GM18519 (cell line): ENCODE measurements around the gene PIP5KL1.
A peak's percentile ranks its signal among the peaks of the same experiment; 100 is the strongest.

Experiments used
- ATAC-seq: cut with Tn5 transposase; IDR thresholded peaks from one replicate; pipeline ENCODE4 v1.9.1; 2021; ENCODE audit warnings: mild to moderate bottlenecking, moderate library complexity; ENCODE audit not compliant: unreplicated experiment, low FRiP score

The PIP5KL1 gene

DNA sequence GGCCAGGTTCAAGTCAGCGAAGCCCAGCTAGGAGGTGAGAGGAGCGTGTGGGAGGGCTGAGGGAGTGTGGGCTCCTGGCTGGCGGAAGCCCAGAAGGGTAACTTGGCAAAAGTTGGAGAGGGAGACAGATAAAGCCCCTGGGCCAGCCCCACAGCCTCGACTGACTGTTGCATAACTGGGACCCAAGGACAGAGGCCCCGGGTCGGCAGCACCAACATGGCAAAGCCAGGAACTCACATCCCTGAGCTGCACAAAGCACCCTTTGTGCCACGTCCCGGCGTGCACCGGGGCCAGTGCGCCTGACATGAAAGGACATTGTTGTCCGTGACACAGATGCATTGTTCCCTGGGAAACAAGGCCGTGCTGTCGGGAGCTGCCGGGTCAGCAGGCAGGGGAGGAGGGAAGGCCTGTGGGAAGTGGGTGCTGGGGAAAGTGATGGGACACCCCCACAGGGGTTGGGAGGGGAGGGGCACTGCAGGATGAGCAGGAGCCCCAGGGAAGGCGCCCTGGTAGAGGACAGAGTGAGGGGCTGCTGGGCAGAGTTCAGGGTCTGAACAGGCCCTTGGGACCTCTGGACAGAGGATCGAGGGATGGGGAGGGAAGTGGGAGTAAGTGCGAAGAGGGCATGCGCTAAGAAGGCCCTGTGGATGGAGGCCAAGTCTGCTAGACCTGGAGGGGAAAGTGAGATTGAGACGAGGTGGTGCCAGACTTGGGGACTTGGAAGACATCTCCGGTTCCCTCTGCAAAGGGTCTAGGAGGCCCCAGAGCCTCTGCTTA lies 20.1 kb upstream of the PIP5KL1 start:
- ATAC-seq: no peak

DNA sequence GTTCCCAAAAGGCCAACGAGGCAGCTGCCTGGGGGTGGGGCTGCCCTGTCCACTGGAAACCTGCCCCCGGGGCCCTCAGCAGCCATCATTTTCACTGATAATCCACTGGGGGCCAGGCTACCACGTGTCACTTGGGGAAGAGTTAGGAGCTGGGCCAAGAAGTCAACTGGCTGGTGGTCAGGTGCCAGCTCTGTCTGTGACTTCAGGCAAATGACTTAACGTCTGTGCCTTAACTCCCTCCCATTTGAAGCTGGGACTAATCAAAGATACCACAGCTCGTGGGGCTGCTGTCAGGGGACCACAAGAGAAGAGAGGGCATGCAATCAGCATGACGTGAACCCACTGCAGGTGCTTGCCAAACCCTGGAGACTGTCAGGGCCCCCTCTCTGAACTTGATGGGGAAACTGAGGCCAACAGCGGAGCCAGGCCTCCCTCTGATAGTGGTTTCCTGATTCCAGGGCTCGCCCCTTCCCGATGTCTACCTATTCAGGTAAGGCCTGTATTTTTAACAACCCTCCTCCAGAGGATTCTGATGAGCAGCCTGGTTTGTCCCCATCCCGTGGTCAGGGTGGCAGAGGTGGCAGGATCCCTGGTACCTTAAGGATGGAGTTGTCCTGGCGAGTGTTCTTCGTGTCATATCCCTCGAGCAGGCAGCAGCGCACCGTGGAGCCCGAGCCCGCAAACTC lies 19.4 kb upstream of the PIP5KL1 start:
- no peak for ATAC-seq

DNA sequence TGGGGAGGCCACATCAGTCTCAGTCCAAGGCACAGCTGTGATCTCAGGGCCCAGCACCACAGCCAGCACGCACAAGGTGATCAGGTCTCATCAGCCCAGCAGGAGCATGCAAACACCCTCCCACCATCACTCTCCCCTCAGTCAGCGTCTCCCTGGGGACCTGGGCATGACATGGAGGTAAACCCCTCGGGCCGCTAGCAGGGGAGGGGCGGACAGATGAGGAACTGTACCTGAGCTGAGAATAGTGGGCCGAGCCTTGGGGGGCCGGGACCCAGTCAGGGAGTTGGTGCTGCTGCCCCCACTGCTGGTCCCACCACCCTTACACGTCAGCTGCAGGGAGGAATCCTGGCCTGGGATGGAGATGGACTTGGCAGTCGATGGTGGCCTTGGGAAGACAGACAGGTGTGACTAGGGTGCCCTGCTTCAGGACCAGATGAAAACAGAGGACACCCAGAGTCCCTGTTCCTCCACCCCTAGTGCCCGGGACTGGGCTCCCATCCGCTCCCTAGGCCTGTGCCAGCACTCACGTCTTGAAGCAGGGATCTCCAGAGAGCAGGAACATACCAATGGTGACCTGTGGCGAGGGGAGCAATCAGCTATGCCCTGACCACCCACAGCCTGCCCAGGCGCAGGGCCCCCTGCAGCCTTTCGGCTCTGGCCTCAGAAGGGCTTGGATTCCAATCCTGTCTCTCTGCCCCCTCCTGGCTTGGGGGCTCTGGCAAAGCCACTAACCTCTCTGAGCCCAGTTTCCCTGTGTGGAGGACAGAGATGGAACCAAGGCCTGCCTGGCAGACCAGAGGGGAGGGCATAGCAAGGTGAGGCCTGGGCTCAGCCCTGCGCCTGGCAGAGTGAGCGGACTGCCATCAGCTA lies 17.5 kb upstream of the PIP5KL1 start:
- no peak for ATAC-seq

GRCh38 chr9:127946728-127947127 lies 16.2 kb upstream of the PIP5KL1 start:
- no peak for ATAC-seq

- ATAC-seq: no peak
These were observed 15.4 kb upstream of the PIP5KL1 start for GRCh38 chr9:127945942-127946341.

DNA sequence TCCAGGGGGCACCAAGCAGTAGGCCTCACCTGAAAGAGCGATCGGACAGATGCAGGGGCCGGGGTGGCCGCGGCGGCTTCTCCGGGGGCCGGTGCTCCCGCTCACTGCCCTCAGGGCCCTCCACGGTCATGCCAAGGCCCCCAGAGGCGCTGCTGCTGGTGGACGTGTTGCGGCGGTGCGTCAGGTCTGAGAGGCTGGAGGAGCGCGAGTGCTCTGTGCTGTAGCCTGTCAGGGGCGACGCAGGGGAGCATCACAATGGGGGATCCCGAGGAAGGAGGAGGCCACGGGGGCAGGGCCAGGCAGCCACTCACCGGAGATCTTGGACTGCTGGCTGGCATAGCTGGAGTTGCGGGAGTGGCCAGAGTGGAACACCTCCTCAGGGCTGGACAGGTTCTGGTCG lies 14.8 kb upstream of the PIP5KL1 start:
- no peak for ATAC-seq

- ATAC-seq: no peak
These were observed 14.1 kb upstream of the PIP5KL1 start for GRCh38 chr9:127944586-127945218.

DNA sequence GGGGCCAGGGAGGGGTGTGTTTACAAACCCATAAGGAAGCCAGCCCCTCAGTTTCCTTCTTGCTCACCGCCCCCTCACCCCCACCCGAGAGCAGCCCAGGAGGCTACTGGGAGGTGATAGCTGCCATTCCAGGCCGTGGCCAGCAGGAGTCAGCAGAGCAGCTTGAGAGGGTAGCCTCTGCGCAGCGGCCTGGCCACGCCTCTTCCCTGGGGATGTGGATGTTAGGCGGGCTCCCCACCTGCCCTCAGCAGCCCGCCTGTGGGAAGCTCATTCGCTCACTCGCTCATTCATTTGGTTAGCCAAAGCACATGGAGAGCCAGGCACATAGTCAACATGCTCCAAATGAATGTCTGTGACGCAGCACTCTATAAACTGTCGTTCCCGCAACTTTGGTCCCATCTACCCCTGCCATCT lies 13.2 kb upstream of the PIP5KL1 start:
- ATAC-seq: peak; percentile 41

DNA sequence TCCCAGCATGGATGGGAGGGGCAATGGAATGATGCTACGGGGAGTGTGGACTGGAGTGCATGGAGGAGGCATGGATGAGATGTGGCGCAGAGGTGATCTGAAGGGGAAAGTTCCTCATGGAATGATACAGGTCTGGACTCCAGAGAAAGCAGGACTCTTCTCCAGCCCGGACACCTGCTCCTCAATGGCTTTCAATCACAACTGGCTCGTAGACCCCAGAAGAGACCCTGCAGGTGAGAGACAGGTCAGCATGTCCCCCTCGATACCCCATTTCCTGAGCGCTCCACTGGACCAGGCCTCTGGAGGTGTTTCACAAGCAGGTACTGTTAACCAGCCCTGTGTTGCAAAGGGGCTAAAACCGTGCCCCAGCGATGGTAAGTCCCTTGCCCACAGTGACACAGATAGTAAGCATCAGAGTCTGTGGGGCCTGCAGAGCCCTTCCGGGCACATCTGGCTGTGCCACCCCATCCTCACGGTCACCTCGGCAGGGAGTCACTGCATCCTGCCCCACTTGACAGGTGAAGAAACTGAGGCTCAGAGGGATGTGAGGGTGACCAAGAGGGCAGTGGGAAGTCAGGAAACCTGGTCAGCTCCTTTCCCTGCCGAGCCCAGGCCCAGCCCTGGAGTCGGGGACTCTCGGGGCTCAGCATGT lies 12.6 kb upstream of the PIP5KL1 start:
- ATAC-seq: no peak

DNA sequence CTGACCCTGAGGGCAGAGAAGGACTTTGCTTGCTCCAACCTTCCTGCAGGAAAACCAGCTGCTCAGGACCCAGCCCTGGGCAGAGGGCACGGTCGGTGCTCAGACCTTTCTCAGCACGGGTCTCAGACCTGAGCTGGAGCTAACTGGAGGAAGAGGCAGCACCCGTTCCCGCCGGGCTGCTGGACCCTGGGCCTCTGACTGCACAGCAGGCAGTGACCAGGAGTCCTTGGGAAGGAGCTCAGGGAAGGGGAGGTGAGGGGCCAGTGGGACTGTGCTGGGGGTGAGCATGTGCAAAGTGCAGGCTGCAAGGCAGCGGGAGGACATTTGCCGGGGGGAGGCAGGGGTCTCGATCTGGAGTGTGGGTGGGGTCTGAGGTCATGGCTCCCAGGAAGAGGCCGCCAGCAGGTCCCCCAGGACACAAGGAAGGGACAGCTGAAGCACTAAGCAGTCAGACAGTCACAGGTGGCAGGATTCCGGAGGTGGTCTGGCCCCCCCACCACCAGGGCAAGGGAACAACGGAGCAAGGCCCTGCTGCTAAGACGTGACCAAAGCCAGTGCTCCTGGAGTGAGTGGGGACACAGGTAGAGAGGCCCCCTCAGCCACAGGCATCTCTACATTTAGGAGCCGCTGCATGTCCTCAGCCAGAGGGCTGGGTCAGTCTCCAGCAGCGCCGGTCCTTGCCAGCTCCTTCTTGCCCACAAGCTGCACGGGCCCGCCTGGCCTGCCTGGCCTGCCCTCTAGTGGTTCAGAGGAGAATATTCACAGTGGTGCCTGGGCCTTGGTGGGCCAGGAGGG lies 11.8 kb upstream of the PIP5KL1 start:
- ATAC-seq: no peak

- ATAC-seq: no peak
These were observed 11.3 kb upstream of the PIP5KL1 start for GRCh38 chr9:127941961-127942215.

DNA sequence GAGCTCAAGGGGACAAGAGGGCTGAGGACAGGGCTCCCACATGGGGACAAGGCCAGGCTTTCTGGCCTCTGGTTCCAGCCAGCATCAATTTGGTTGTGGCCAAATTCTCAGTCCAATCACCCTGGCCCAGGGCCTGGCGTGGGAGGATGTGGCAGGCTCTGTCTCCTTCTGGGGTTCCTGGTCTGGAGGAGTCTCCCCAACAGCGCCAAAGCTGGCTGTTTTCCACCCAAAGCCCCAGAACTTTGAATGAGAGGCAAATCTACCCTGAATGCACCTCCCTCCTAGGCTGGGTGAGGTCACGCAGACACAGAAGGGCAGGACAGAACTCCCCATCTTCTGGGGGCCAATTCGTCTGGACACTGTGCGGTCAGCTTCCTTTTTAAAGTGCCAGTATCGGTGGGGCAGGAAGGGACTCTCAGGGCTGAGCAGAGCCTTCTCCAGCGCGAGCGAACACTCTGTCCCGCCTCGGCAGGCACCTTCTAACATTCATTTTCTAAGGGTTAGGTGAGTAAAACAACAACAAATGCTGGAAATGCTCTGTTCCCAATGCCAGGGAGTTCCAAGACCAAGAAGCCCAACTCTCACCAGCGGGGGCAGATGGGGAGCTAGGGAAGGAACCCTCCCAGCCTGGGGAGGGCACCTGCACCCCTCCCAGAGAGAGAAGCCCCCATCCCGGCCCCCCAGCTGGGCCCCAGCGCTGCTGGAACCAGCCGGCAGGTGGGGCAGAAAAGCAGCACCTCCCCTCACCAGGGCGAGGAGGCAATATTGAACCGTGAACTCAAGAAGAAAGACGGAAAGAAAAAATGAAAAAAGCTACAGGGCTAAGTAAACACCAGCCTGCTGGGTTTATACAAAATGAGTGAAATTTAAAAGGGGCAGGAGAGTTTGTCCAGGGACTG lies 10.7 kb upstream of the PIP5KL1 start:
- ATAC-seq: no peak

DNA sequence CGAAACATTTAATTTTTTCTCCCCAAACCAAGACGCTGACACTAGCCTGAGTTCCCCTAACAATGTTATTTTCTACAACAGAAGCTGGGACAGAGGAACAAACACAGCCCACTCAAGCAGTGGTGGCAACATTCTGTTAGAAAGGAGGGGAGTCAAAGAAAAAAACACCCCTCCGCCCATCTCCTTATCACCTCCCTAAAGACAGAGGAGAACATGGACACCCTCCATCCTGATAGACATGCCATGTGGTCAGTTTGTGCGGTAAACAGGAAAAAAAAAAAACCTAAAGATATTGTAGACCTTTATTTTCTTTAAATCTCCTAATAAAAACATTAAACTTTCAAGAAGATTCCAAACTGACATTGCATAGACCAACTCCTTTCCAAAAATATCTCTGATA lies 10.0 kb upstream of the PIP5KL1 start:
- no peak for ATAC-seq

DNA sequence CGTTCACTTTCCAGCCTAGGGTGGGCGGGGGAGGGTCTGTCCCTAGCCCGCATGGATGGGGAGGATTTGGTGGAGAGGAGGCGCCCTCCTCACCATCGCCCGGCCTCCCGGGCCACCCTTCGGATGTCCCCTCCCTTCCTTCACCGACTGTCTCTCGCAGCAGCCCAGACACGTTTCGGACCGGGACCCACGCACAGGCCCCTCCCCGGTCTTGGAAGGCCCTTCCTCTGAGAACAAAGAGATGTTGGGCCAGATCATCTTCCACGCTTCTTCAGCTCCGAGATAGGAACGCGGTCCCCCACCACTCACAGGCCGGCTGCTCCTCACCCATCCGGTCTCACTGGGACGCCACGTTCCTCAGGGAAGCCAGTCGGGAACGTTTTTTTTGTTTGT lies 7.7 kb upstream of the PIP5KL1 start:
- no peak for ATAC-seq

- peak; percentile 74 for ATAC-seq
These were observed 7.1 kb upstream of the PIP5KL1 start, which contains the start of gene DPM2 for GRCh38 chr9:127937388-127938297. Gene DPM2, minus strand, starts transcription at chr9:127937854. Its CDS starts 34 bp downstream, at chr9:127937820.

DNA sequence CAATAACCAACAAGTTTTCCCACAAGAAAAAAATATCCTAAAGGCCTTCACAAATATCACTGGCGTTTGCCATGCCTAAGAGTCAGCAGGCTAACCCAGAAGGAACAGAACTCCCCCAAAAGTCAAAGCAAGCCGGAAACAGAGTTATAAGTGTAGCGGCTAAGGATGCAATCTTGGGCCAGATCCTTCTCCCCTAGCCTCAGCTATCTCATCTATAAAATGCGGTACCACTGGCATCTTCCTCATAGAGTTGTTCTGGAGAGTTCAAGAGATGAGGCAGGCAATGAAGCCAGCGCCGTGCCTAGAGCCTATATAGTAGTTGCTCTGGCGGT lies 6.4 kb upstream of the PIP5KL1 start:
- no peak for ATAC-seq

DNA sequence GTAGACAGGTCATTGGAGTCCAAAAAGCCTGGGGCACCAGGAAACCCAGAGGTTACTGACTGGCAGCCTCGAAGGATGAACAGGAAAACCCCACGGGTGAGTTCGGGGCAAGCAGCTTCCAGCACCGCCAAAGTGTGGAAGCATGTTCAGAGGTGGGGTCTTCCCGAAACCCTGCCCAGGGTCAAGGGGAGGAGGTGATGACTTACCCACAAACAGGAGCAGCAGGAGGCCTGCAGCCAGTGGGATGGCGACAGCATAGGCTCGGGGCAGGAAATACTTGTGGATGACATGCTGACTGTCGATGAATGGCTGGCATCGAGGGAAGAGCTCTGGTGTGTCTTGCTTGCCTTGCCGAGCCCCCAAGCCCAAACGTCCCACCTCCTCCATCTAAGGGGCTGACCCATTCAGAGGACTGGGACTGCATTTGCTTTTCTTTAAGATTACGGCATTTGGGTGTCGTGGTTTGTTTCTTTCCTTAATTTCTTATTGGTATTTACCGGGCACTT lies 5.8 kb upstream of the PIP5KL1 start:
- no peak for ATAC-seq
